NCI-H2107 treated with DMSO at 0.1 percent for 48 hours (cell line): ENCODE data around the gene NDUFC1.
"Not testable (repeated sequence)": the region's sequence is repeated elsewhere in the genome, so short reads cannot be mapped to it uniquely, and the experiment has no call there.

Experiments used
- DNase-seq: peaks from one replicate; lab custom pipeline; 2025; ENCODE audit not compliant: unreplicated experiment; lab: John Stamatoyannopoulos, UW

NDUFC1 gene

DNA sequence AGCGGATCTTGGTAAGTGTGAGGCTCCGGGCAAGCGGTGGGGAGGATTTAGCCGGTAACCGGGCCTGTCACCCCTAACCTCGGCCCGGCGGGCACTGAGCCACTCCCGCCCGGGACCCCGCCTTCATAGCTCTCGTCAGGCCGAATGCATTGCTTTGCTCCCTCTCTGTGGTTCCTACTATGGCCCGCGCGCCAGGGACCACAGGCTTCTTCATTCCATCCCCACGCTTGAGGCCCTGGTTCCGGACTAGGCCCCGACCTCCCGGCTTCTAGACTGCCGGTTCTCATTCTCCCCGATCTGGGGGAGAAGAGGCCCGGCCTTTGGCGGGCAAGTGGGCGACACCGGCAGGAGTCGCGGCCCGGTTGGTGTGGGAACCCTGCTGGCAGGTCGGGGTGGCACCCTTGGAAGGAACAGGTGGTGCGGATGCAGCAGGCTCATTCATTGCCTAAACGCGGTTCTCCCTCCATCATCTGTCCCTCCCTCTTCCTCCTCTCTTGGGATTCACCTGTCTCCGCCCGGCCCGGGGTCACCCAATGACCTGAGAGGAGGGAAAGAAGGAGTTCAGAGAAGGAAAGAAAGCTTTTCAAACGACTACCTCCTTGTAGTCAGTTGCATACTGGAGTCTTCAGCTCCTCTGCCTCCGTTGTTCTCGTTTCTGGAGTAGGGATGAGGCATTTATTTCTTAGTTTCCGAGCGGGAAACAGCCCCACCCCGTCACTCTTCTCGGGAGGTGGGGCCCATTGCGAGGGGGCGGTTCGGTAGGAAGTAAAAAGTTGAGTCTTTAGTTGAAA lies at the start of gene NDUFC1:
Gene NDUFC1 (minus strand): TSS at position 657 of the 791 bp plus-strand sequence. CDS start 6,679 bp downstream, outside the sequence.
- DNase-seq: peak; percentile 52

DNA sequence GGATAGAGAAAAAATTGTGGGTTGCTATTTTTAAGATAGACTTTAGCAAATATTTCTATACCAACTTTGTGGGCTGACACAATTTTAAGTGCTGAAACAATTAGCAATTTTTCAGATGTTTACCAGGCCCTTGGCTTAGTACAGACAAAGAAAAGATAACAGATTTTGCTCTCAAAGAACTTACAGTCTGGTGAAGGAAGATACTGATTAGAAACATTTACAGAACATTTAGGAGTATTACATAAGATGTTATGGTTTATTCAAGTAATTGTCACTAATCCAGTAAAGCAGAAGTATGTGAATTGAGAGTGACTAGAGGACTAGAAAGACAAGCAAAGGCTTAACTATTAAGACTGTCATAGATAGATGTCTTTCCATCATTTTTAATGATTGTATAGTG lies 35.3 kb upstream of the NDUFC1 start:
- DNase-seq: no peak

DNA sequence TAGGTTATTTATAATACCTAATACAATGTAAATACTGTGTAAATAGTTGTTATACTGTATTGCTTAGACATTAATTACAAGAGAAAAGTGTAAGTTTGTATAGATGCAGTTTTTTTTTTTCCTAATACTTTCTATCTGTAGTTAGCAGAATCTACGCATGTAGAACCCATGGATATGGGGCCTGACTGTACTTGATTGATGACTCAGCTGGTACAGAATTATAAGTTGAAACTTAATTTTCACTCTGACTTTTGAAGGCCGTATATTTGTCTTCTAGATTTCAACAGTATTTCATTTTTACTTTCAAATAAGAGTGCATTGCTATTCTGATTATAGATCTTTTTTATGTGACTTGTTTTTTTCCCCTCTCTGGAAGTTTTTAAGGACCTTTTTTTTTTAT lies 30.8 kb upstream of the NDUFC1 start:
- no peak for DNase-seq

DNA sequence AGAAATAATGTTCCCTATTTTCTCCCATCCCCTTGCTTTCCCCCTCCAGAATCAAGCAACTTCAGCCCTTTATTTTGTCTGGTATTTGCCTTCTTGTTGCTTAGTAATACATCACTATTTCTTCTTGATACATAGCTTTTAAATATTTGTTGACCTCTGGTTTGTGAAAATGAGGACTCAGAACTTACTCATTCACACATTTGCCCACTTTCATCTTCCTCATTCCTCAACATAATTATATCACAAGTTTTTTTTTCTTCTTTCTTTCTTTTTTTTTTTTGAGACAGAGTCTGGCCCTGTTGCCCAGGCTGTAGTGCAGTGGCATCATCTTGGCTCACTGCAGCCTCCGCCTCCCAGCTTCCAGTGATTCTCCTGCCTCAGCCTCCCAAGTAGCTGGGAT lies 28.9 kb upstream of the NDUFC1 start:
- DNase-seq: no peak

DNA sequence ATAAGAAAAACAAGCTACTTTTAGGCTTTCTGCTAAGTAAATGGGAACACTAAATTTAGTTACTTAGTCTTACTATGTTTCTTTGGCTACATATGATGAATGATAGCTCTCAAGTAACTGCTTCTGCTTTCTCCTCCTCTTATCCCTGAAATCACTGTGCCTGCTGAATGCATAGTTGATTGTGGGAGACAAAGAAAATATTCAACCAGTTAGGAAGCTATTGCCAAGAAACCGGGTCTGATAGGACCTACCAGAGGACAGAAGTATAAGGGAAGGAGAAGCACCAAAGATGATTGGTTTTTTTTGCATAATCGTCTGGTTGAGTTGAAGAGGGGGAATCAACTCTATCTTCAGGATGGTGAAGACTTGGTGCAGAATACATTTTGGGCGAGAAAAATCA lies 28.0 kb upstream of the NDUFC1 start:
- no peak for DNase-seq

DNA sequence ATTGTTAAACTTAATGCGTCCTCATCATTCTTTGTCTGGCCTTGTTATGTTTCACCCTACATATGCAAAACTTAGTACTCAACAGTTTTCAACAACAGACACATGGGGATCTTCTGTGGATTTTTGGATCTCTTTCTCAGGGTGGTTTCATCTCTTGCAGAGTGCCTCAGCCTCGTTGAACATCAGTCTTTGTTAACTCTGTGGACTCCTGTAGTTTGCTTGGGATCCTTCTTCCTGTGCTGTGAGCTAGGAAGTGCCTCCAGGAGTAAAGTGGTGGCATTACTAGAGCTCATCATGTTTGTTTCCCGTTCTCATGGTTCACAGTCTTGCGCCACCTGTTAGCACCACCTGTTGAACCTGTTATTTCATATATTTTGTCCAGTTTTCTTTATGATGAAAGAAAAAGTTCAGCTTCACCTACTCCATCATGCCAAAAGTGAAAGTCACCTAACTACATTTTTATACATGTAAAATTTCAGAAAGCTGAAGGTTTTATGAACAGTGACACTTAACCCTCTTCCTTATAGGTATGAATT lies 27.5 kb upstream of the NDUFC1 start:
- no peak for DNase-seq

DNA sequence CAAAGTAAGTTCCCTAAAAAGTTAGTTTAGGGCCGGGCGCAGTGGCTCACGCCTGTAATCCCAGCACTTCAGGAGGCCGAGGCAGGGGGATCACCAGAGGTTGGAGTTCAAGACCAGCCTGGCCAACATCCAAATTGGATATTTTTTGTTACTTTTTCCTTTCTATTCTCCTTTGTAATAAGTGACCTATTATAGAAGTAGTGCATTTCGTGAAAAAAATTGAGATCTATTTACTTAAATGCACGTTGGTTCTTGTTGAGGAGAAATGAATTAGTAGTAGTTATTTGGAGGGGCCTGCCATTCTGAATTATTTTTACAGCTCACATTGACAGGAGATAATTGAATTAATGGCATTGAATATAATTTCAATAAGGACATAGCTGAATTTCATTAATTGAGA lies 22.3 kb upstream of the NDUFC1 start:
- no peak for DNase-seq

DNA sequence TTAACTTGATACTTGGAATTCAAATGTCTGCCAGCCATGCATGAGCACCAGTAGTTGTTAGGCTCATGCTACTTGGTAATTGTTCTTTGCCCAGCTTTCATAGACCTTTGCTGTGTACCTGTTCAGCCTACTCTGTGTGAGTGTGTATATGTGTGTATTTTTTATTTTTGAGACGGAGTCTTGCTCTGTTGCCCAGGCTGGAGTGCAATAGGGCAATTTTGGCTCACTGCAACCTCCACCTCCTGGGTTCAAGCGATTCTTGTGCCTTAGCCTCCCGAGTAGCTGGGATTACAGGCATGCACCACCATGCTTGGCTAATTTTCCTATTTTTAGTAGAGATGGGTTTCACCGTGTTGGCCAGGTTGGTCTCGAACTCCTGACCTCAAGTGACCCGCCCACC lies 20.3 kb upstream of the NDUFC1 start:
- not testable (repeated sequence) for DNase-seq

DNA sequence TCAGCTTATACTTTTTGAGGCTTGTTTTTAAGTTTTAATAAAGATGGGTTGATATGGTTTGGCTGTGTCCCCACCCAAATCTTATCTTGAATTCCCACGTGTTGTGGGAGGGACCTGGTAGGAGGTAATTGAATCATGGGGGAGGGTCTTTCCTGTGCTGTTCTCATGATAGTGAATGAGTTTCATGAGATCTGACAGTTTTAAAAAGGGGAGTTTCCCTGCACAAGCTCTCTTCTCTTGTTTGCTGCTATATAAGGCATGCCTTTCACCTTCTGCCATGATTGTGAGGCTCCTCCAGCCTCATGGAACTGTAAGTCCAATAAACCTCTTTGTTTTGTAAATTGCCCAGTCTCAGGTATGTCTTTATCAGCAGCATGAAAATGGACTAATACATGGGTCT lies 19.8 kb upstream of the NDUFC1 start:
- DNase-seq: not testable (repeated sequence)

DNA sequence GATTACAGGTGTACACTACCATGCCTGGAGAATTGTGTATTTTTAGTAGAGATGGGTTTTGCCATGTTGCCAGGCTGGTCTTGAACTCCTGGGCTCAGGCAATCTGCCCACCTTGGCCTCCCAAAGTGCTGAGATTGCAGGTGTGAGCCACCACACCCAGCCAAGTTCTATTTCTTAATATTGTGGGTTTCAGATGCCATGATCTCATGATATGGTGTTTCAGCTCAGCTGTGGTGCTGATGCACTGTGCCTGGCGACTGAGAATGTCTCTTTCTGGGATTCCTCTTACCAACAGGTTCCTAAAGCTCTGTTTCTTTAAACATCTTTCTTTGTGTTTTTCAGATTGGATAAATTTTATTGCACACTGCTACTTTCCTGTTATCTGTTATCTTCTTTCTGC lies 17.3 kb upstream of the NDUFC1 start:
- no peak for DNase-seq

DNA sequence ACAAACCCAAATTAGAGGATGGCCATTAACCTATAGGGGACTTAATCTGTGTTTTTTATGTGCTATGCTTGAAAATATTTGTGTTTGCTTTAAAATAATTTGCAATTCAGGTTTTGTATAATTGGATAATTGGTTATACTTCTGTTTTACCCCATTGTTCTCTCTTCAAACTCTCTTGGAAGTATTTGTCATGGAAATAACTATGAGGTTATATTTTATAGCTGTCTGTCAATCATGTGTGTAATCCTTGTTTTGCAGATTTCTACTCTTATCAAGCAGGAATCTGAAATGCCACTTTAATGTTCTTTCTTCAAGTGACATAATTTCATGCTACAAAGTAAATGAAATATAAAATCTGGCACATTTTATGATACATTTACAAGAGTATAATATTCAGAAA lies 15.4 kb upstream of the NDUFC1 start:
- no peak for DNase-seq

DNA sequence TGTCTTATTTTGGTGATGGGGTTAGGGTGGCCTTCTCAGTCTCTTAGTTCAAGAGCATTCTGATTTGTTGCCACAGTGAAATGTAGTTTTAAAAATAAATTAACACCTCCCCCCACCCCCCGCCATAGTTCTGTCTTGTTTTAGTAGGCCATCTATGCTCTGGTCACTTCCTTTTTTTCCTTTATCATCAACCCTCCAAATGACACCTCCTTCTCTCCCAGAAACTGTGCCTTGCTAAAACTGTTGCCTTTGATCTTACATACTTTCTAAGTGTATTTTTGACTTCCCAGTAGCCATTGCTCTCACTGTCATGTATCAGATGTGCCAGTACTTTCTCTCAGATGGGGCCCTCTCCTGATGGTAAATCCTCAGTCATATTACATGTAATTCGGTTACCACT lies 14.5 kb upstream of the NDUFC1 start:
- no peak for DNase-seq

DNA sequence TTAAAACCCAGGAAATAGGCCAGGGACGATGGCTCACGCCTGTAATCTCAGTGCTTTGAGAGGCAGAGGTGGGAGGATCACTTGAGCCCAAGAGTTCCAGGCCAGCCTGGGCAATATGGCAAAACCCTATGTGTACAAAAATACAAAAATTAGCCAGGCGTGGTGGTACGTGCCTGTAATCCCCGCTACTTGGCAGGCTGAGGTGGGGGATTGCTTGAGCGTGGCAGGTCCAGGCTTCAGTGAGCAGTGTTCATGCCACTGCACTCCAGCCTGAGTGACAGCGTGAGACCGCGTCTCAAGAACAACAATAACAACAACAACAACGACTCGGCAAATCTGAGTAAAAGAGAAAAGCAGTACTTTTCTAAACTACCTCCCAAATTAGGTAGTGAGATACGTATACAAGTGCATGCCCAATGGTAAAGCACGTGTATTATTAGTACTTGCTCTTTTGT lies 13.0 kb upstream of the NDUFC1 start:
- no peak for DNase-seq

DNA sequence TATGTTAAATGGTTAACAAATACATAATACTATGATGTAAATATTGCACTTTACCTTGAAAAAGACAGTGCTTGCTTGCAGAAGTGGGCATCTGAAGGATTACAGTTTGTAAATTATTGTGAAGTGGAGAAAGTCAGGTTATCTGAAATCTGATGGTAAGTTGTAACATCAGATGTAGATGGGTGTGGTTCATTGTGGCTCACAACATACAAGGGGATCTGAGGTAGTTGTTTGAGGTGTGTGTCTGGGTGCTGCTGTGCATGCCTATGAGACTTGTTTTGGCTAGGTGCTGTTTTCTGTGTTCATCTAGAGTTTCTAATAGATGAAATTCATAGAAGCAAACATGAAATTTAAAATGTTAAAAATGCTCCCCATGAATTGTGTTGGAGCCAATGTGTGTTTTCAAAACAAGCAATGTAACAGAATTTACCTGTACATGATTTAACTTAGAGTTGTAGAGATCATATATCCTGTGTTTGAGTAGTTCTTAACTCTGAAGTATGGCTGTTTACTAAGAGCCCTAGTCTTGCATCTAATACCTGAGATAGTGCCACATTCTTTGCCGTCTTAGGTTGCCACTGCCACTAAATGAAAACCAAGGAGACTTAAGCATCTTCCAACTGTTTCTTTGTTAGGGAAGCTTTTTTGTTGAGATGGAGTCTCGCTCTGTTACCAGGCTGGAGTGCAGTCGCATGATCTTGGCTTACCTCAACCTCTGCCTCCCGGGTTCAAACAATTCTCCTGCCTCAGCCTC lies 11.9 kb upstream of the NDUFC1 start:
- no peak for DNase-seq

DNA sequence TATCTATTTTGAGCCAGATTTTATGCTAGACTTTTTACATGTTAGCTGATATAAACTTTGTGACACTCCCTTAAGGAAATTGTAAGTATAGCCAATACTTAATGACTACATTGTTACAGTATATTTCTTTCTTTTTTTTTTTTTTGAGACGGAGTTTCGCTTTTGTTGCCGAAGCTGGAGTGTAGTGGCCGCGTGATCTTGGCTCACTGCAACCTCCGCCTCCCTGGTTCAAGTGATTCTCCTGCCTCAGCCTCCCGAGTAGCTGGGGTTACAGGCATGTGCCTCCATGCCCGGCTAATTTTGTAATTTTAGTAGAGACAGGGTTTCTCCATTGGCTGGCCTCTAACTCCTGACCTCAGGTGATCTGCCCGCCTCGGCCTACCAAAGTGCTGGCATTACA lies 11.1 kb upstream of the NDUFC1 start:
- not testable (repeated sequence) for DNase-seq

DNA sequence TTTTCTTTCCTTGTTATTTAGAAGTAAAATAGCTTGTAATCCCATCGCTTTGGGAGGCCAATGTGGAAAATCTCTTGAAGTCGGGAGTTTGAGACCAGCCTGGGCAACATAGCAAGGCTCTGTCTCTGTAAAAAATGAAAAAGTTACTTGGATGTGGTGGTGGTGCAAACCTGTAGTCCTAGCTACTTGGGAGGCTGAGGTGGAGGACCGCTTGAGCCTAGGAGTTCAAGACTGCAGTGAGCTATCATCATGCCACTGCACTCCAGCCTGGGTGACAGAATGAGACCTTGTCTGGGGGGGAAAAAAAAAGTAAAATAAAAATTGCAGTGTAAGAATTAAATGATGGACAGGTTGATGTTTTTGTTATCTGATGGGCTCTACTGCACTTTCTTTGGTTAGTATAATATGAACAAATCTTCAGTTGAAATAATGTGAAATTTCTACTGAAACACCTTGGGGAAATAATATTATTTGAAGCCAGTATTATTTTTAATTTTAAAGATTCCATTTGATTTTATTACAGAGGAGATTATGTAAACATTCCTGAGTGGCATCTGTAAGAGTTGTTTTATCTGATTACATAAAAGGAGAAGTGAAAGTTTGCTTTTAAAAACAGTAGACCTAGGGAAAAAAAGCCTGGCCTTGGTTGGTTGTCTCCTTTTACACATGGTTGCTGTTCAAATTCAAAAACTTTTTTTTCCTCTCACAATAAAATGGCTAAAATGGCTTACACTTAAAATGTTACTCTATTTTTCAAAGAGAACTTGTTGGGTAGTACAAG lies 10.5 kb upstream of the NDUFC1 start:
- no peak for DNase-seq

DNA sequence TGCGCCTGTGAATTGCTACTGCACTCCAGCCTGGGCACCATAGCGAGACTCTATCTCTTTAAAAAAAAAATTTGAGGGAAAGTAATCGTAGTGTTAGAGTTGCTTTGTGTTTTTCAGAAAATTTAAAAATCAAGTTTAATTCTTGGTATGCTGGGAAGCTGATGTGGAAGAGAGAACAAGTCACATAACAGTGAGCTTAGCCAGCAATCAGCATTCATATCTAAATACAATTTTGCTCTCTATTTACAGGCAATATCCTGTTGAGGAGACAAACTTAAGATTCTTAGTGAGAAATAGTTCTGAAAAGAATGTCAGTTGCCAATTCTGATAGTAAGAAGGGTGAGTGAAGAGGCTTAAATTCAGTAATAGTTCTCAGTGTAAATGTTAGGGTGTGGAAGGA lies 9.6 kb upstream of the NDUFC1 start:
- no peak for DNase-seq

DNA sequence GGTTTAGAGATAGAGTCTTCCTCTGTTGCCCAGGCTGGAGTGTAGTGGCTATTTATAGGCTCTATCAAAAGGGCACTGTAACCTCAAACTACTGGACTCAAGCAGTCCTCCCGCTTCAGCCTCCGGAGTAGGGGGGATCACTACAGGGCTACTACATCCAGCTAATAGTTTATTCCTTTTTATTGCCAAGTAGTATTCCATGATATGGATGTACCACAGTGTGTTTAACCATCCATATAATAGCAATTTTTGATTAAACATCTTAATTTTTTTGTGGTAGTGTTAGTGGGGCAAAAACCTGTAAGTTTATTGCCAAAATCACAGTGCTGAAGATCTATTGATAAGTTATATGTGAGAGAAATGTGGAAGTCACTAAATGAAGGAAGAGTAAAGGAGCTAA lies 2.6 kb upstream of the NDUFC1 start:
- no peak for DNase-seq

DNA sequence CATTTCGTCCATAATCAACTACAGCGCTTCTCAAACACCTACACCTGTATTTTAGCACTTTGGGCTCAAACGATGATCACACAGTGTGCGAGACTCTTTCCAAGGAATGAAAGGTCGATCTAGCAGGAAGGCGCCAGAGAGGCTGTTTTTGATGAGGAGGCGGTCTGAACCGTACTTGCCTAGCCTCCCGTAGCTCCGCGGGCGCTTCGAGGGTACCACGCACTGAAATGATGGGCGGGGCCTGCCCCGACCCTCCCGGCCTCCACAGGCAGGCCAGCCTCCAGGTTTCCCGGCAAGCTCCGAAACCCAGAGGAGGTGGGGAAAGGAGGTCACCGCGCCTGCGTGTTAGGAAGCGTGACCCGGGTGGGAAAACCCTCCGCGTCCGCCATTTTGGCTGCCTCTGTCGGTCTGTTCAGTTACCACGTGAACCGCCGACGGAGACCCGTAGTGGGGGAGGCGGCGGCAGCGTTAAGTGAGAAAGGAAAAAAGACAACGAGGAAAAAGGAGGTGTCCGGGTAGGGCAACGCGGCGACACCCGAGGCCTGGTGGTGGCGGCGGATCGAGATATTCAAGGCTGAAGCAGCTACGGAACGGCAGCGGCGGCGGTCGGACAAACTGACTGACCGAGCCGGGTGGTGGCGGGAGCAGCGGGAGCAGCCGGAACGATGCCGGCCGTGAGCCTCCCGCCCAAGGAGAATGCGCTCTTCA lies 1.0 kb downstream of the NDUFC1 start, which contains the start of gene NAA15:
Gene NAA15 (plus strand): TSS at position 393 of the 708 bp plus-strand sequence. CDS start 273 bp downstream, at position 666.
- peak; percentile 83 for DNase-seq

DNA sequence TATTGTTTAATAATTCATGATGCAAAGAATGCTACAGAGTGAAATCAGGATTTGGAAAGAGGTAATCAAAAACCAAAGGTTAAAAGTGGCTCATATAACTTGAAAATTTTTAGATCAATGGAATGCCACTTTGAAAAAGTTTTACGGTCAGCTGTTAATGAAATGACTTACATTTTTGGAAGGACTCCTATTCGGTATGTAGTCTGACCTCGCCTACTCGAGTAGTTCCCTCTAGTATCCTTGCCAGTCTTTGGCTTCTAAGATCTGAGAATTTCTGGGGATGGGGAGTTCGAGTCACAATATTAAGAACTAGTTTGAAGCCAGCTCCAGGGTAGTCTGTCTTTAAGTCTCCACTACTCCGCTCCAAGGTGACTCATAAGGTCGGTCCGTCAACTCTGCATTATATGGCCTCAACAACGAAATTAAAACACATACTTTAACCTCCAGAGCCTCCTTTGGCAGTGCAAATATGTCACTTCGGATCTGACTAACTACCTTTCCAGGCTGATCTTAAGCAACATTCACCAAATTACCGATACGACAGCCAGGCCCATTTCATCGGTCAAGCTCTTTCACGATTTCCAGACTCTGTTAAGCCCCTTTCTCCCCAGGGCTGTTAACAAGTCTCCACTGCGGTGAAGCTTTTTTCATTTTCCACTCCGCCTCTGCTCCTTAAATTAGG lies 1.7 kb downstream of the NDUFC1 start:
- peak; percentile 43 for DNase-seq
